Smooth muscle cell (in vitro differentiated cells): Measurements from ENCODE around the gene ADTRP. TPM values are rescaled to one million over a fixed set of nuclear protein-coding genes. Genes with fewer than 3 reads are reported as not detected.

ENCODE experiments used
- DNase-seq: peaks from one replicate; lab custom pipeline; 2025; ENCODE audit not compliant: unreplicated experiment; lab: John Stamatoyannopoulos, UW
- H2AFZ ChIP-seq: fragments of 200-600 bp; sonication (generic); 2 replicates; pipeline ENCODE4 v1.6.0; 2016; ENCODE audit warnings: antibody characterized with exemption, low read depth, mild to moderate bottlenecking
- H3F3A ChIP-seq: fragments of 200-600 bp; sonication (generic); 2 replicates; pipeline ENCODE4 v1.6.0; 2017; ENCODE audit warnings: antibody characterized with exemption, low read depth
- H3K27ac ChIP-seq: fragments of 200-600 bp; sonication (generic); 2 replicates; pipeline ENCODE4 v1.5.1; 2016; ENCODE audit warnings: low read depth, mild to moderate bottlenecking
- H3K27me3 ChIP-seq: fragments of 200-600 bp; sonication (generic); 2 replicates; pipeline ENCODE4 v1.6.1; 2016; ENCODE audit warnings: low read depth, mild to moderate bottlenecking
- H3K36me3 ChIP-seq: fragments of 200-600 bp; sonication (generic); 2 replicates; pipeline ENCODE4 v1.5.1; 2016; ENCODE audit warnings: low read depth
- H3K4me1 ChIP-seq: fragments of 200-600 bp; sonication (generic); 2 replicates; pipeline ENCODE4 v1.5.1; 2016; ENCODE audit warnings: low read depth
- H3K4me2 ChIP-seq: fragments of 200-600 bp; sonication (generic); 2 replicates; pipeline ENCODE4 v1.6.0; 2016; ENCODE audit warnings: mild to moderate bottlenecking
- H3K4me3 ChIP-seq: fragments of 200-600 bp; sonication (generic); 2 replicates; pipeline ENCODE4 v1.5.1; 2016; ENCODE audit warnings: mild to moderate bottlenecking
- H3K79me2 ChIP-seq: fragments of 200-600 bp; sonication (generic); 2 replicates; pipeline ENCODE4 v1.6.0; 2016; ENCODE audit warnings: low read depth, mild to moderate bottlenecking
- H3K9ac ChIP-seq: fragments of 200-600 bp; sonication (generic); 2 replicates; pipeline ENCODE4 v1.6.0; 2016; ENCODE audit warnings: low read depth
- H3K9me3 ChIP-seq: fragments of 200-600 bp; sonication (generic); replicated peaks from 2 replicates; pipeline ENCODE4 v1.5.1; 2016; ENCODE audit warnings: low read depth
- H4K20me1 ChIP-seq: fragments of 200-600 bp; sonication (generic); 2 replicates; pipeline ENCODE4 v1.6.0; 2016; ENCODE audit warnings: low read depth
- CTCF ChIP-seq: fragments of 200-600 bp; sonication (generic); IDR thresholded peaks from 2 replicates; pipeline ENCODE4 v1.5.1; 2017; ENCODE audit warnings: borderline replicate concordance, mild to moderate bottlenecking, antibody characterized with exemption; ENCODE audit not compliant: insufficient read depth, poor library complexity, severe bottlenecking
- WGBS: methylation state at CpG from one replicate; pipeline ENCODE4 v1.1.7; 2016; ENCODE audit warnings: low lambda C conversion rate; 5-methylcytosine and 5-hydroxymethylcytosine counted together
- polyA plus RNA-seq: library from polyadenylated mRNA; unstranded; fragments of >200 nt; fragmentation: Nextera tagmentation; extraction: Ambion mirVana; gene quantifications from 2 replicates; pipeline ENCODE4 v1.2.1, GENCODE V29; 2016
- total RNA-seq: library from RNA; depleted of rRNA; stranded (reverse); fragments of >200 nt; gene quantifications from 2 replicates; pipeline ENCODE4 v1.2.3, GENCODE V29; 2014

The ADTRP gene
- total RNA-seq: 0.54 and 0.67 TPM in 2 replicates
- 0.64 and 1.1 TPM in 2 replicates for polyA plus RNA-seq

GRCh38 chr6:11778648-11779328, at the start of gene ADTRP:
ADTRP (minus strand) TSS chr6:11778803; CDS start chr6:11778759, 44 bp downstream.
- no peak for TF ChIP-seq CTCF
- H3K4me1 ChIP-seq: peaks cover 23% of the 10 kb centered on the region
- no peaks in the 10 kb centered on the region for H3K9me3 ChIP-seq
- H3K27ac ChIP-seq: peak within 1 kb of the TSS; percentile 53
- H3K36me3 ChIP-seq: no peaks in the 10 kb centered on the region
- peak within 1 kb of the TSS; percentile 22 for H3K4me2 ChIP-seq
- DNase-seq: no peak
- H3K79me2 ChIP-seq: no peaks in the 10 kb centered on the region
- H3F3A ChIP-seq: peaks cover 8% of the 10 kb centered on the region
- H4K20me1 ChIP-seq: no peaks in the 10 kb centered on the region
- 52% methylated on average over 8 of the region's 8 CpGs for WGBS
- H3K27me3 ChIP-seq: no peaks in the 10 kb centered on the region
- H3K4me3 ChIP-seq: peak within 1 kb of the TSS; percentile 4
- no peak within 1 kb of the TSS for H2AFZ ChIP-seq
- peak within 1 kb of the TSS; percentile 12 for H3K9ac ChIP-seq

- Histone ChIP-seq H3K79me2 (no peaks in the 10 kb centered on the region), H3K9ac (no peak overlapping the region)
- WGBS: 94% methylated on average over 7 of the region's 8 CpGs
Measured at GRCh38 chr6:11826779-11827178, 48.2 kb upstream of the ADTRP start.

GRCh38 chr6:11824986-11825385, 46.4 kb upstream of the ADTRP start:
- Histone ChIP-seq H3K79me2 (no peaks in the 10 kb centered on the region), H2AFZ (peak overlapping the region; percentile 0), H3K4me2 (no peak overlapping the region), H3K4me1 (no peaks in the 10 kb centered on the region), H3K9me3 (no peaks in the 10 kb centered on the region), H3F3A (no peaks in the 10 kb centered on the region), H3K9ac (no peak overlapping the region), H3K4me3 (no peak overlapping the region), H3K36me3 (no peaks in the 10 kb centered on the region), H4K20me1 (no peaks in the 10 kb centered on the region), H3K27me3 (no peaks in the 10 kb centered on the region), H3K27ac (peak overlapping the region; percentile 33)
- no peak for DNase-seq
- 74% methylated on average over 4 of the region's 4 CpGs for WGBS
- TF ChIP-seq CTCF: no peak

More at GRCh38 chr6:11826779-11827178, 48.2 kb upstream of the ADTRP start:
- no peak for DNase-seq
- Histone ChIP-seq H3K9me3 (no peaks in the 10 kb centered on the region), H3K27ac (no peak overlapping the region), H3K4me3 (no peak overlapping the region), H3K36me3 (no peaks in the 10 kb centered on the region), H2AFZ (no peak overlapping the region), H3F3A (no peaks in the 10 kb centered on the region), H3K27me3 (no peaks in the 10 kb centered on the region), H3K4me1 (no peaks in the 10 kb centered on the region), H4K20me1 (no peaks in the 10 kb centered on the region), H3K4me2 (no peak overlapping the region)
- TF ChIP-seq CTCF: no peak

GRCh38 chr6:11822346-11822745, 43.7 kb upstream of the ADTRP start:
- H3K4me2 ChIP-seq: no peak overlapping the region
- H3K9ac ChIP-seq: no peak overlapping the region
- no peaks in the 10 kb centered on the region for H4K20me1 ChIP-seq
- DNase-seq: no peak
- no peak overlapping the region for H3K4me3 ChIP-seq
- H3K27me3 ChIP-seq: no peaks in the 10 kb centered on the region
- H3K27ac ChIP-seq: no peak overlapping the region
- WGBS: 89% methylated on average over 5 of the region's 5 CpGs
- H3K4me1 ChIP-seq: no peaks in the 10 kb centered on the region
- no peak for TF ChIP-seq CTCF
- no peaks in the 10 kb centered on the region for H3K79me2 ChIP-seq
- H3K9me3 ChIP-seq: no peaks in the 10 kb centered on the region
- H3K36me3 ChIP-seq: no peaks in the 10 kb centered on the region
- H3F3A ChIP-seq: no peaks in the 10 kb centered on the region
- H2AFZ ChIP-seq: no peak overlapping the region
